Right lobe of liver (tissue), 6 donors: Measurements from ENCODE around the gene TYW1B. TPM values are rescaled to one million over a fixed set of nuclear protein-coding genes. Genes with fewer than 3 reads are reported as not detected.
"Not testable (repeated sequence)": the region's sequence is repeated elsewhere in the genome, so short reads cannot be mapped to it uniquely, and the experiment has no call there.

Experiments used
- ATAC-seq, 4 donors: fragments of 200-7000 bp; cut with Tn5 transposase; one replicate each; pipeline ENCODE4 v1.9.1; 2020; ENCODE audit warnings: mild to moderate bottlenecking in 4 of 4, moderate library complexity in 4 of 4
- DNase-seq, 3 donors: peaks; one replicate each; pipeline ENCODE4 v3.0.0-alpha.2; 2020
- H3K27ac ChIP-seq, 3 donors: fragments of 200-600 bp; one replicate each; pipeline ENCODE4 v1.8.0; 2022
- H3K27me3 ChIP-seq, 2 donors: fragments of 200-600 bp; one replicate each; pipeline ENCODE4 v1.8.0; 2022
- H3K36me3 ChIP-seq, 4 donors: fragments of 200-600 bp; sonication (generic) in 1 of 4; one replicate each; pipeline versions ENCODE4 v1.5.1 to v1.8.0; 2017 to 2022; ENCODE audit warnings: control low read depth in 1 of 4
- H3K4me1 ChIP-seq, 4 donors: fragments of 200-600 bp; sonication (generic) in 1 of 4; one replicate each; pipeline versions ENCODE4 v1.5.1 to v1.8.0; 2017 to 2022; ENCODE audit warnings: control low read depth in 1 of 4
- H3K4me3 ChIP-seq, 3 donors: fragments of 200-600 bp; one replicate each; pipeline ENCODE4 v1.8.0; 2022
- H3K9me3 ChIP-seq, 4 donors: fragments of 200-600 bp; sonication (generic) in 1 of 4; one replicate each; pipeline versions ENCODE4 v1.5.1 to v1.8.0; 2017 to 2022; ENCODE audit warnings: control low read depth in 1 of 4
- CTCF ChIP-seq, 4 donors: fragments of 200-600 bp in 3 of 4; fragments of 450-650 bp in 1 of 4; IDR thresholded peaks; one replicate each; pipeline versions ENCODE4 v1.5.1 to v1.8.0; 2016 to 2022; ENCODE audit warnings: antibody characterized with exemption in 4 of 4, mild to moderate bottlenecking in 2 of 4
- POLR2A ChIP-seq: fragments of 450-650 bp; IDR thresholded peaks from one replicate; pipeline ENCODE4 v1.6.1; 2017; ENCODE audit warnings: antibody characterized with exemption, mild to moderate bottlenecking
- WGBS: methylation state at CpG from one replicate; pipeline ENCODE4 v1.1.6; 2018; ENCODE audit warnings: low coverage, low lambda C conversion rate; ENCODE audit not compliant: insufficient coverage; ENCODE audit errors: missing lambda C conversion rate; 5-methylcytosine and 5-hydroxymethylcytosine counted together
- intact Hi-C, 2 donors: fragments of 100-400 bp; cut with DNase I; formaldehyde crosslinking; loops; one replicate each; pipeline versions ENCODE4 v1.11.2 to v1.14.1; 2022
- microRNA-seq, 2 donors: library from miRNA; unstranded; fragments of <30 nt; microRNA quantifications; one replicate each; pipeline ENCODE4, GENCODE V29; 2019 to 2020
- small RNA-seq, 2 experiments: library from RNA; depleted of rRNA; stranded (forward); fragments of <200 nt; gene quantifications; one replicate each; pipeline ENCODE3, GENCODE V24; 2016
- total RNA-seq, 6 experiments: library from RNA; depleted of rRNA in 2 of 6; stranded (reverse); fragments of >200 nt in 2 of 6; fragmentation: NEBNext Ultra II Directional in 3 of 6; extraction: Animal tissue kit (Norgen Biotek cat#: 25700) in 3 of 6; gene quantifications; one replicate each; pipeline versions ENCODE4 v1.1.0 to v1.2.4, GENCODE V29; 2016 to 2023
- donor health status: DM: no; HTN: yes; CAD: no.
- donor health status: DM: no; HTN: no; CAD: no.
- donor health status: DM: no; HTN: no; CAD: no.
- donor health status: DM: no; HTN: yes; CAD: no.
- donor health status: DM: no; HTN: yes; CAD: no.

The TYW1B gene
- total RNA-seq, 6 experiments from 2014 or later, result 1.2 to 10.1 (median 2.5) TPM

GRCh38 chr7:72538856-72539255 is 289.1 kb downstream of the TYW1B start:
- Histone ChIP-seq H3K4me3 (no peak overlapping the region), H3K36me3 (no peaks in the 10 kb centered on the region), H3K27me3 (no peaks in the 10 kb centered on the region), H3K27ac (no peak overlapping the region), H3K4me1 (no peaks in the 10 kb centered on the region), H3K9me3 (no peaks in the 10 kb centered on the region)
- ATAC-seq (no peak), DNase-seq (no peak)
- TF ChIP-seq POLR2A, result no peak
- TF ChIP-seq CTCF (IDR thresholded peaks at IDR 0.05), result no peak
- intact Hi-C loops, result no loop called here
- WGBS, result 95% methylated on average over 4 of the region's 4 CpGs

GRCh38 chr7:72538147-72538546 is 289.9 kb downstream of the TYW1B start:
- no peak overlapping the region for H3K4me3 ChIP-seq
- no peak for TF ChIP-seq POLR2A
- no peak for TF ChIP-seq CTCF (IDR thresholded peaks at IDR 0.05)
- ATAC-seq, result no peak
- 63% methylated on average over 6 of the region's 10 CpGs for WGBS
- no peaks in the 10 kb centered on the region for H3K27me3 ChIP-seq
- H3K27ac ChIP-seq, result no peak overlapping the region
- H3K9me3 ChIP-seq, result no peaks in the 10 kb centered on the region
- no peak for DNase-seq
- H3K36me3 ChIP-seq, result no peaks in the 10 kb centered on the region
- no peaks in the 10 kb centered on the region for H3K4me1 ChIP-seq
- intact Hi-C loops, result no loop called here

GRCh38 chr7:72536038-72536437 is 292.0 kb downstream of the TYW1B start:
- H3K9me3 ChIP-seq, H3K27me3 ChIP-seq, ATAC-seq, H3K4me1 ChIP-seq, intact Hi-C loops, DNase-seq, H3K36me3 ChIP-seq, H3K27ac ChIP-seq, H3K4me3 ChIP-seq: not testable (repeated sequence)
- no CpG with 5 or more reads among the region's 2 CpGs for WGBS

GRCh38 chr7:72531048-72531447 is 297.0 kb downstream of the TYW1B start:
- ATAC-seq, H3K9me3 ChIP-seq, DNase-seq, H3K27me3 ChIP-seq, H3K4me3 ChIP-seq, H3K27ac ChIP-seq, H3K4me1 ChIP-seq, H3K36me3 ChIP-seq, intact Hi-C loops: not testable (repeated sequence)
- WGBS, result no CpG with 5 or more reads among the region's 3 CpGs

Small RNA genes lying within 50 kb of the gene (microRNA-seq; reads per million reads assigned to microRNA genes)
- gene MIR4650-2, result 0 reads per million in 2 donors

Small RNA genes lying within 50 kb of the gene (small RNA-seq; reads per million reads assigned to genes)
- gene AC211469.2, result 0 reads per million in 2 experiments
- 0 reads per million in 2 experiments for gene MIR4650-2
- gene RN7SL377P, result 0 reads per million in 2 experiments
- 0 reads per million in 2 experiments for gene RN7SL625P

Other genes starting within 250 kb of the TYW1B start
- gene POM121, start 96.9 kb upstream of the TYW1B start, total RNA-seq, result 10 to 100 TPM; 14.2 to 19.0 (median 16.6) TPM
- under 1 TPM in 4 of 6 experiments, not detected in 2; 0.35 to 0.88 (median 0.72) TPM for gene TRIM74, start 141.3 kb upstream of the TYW1B start, total RNA-seq
- gene SPDYE8, start 201.6 kb upstream of the TYW1B start, total RNA-seq, result not detected
- gene SPDYE11, start 229.7 kb upstream of the TYW1B start, total RNA-seq, result not detected